Measurements from ENCODE around the gene ATOH8.

GRCh38 chr2:85730686-85731230 is 23.0 kb upstream of the ATOH8 start:
- TF ChIP-seq, protein P1, sequence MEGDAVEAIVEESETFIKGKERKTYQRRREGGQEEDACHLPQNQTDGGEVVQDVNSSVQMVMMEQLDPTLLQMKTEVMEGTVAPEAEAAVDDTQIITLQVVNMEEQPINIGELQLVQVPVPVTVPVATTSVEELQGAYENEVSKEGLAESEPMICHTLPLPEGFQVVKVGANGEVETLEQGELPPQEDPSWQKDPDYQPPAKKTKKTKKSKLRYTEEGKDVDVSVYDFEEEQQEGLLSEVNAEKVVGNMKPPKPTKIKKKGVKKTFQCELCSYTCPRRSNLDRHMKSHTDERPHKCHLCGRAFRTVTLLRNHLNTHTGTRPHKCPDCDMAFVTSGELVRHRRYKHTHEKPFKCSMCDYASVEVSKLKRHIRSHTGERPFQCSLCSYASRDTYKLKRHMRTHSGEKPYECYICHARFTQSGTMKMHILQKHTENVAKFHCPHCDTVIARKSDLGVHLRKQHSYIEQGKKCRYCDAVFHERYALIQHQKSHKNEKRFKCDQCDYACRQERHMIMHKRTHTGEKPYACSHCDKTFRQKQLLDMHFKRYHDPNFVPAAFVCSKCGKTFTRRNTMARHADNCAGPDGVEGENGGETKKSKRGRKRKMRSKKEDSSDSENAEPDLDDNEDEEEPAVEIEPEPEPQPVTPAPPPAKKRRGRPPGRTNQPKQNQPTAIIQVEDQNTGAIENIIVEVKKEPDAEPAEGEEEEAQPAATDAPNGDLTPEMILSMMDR (IDR thresholded peaks at IDR 0.05; ENCODE audit: low read depth, low read length, poor library complexity, severe bottlenecking) = no peak
- TF ChIP-seq EZH2phosphoT487 (IDR thresholded peaks at IDR 0.05; ENCODE audit: borderline replicate concordance, low read length) = no peak

All from DOHH2 (cell line).